Fibroblast of skin of left biceps (primary cell): ENCODE data around the gene PPP1R9A.
"Not testable (repeated sequence)": the region's sequence is repeated elsewhere in the genome, so short reads cannot be mapped to it uniquely, and the experiment has no call there.

Experiments
- DNase-seq, 2 experiments: peaks; one replicate each; pipeline ENCODE4 v3.0.0-alpha.2; 2013; ENCODE audit warnings: low read depth in 2 of 2

Gene PPP1R9A

GRCh38 chr7:94975336-94975735, 67.9 kb downstream of the PPP1R9A start:
- peak; percentile 49 to 54 for DNase-seq

GRCh38 chr7:94980418-94981142, 73.2 kb downstream of the PPP1R9A start:
- DNase-seq: no peak

GRCh38 chr7:94995921-94996320, 88.5 kb downstream of the PPP1R9A start:
- no peak for DNase-seq

- DNase-seq: no peak
Measured at GRCh38 chr7:94996369-94996768, 89.0 kb downstream of the PPP1R9A start.

GRCh38 chr7:94997547-94997946, 90.2 kb downstream of the PPP1R9A start:
- DNase-seq: no peak

- no peak for DNase-seq
Measured at GRCh38 chr7:94998266-94999068, 91.1 kb downstream of the PPP1R9A start.

- DNase-seq: no peak
Measured at GRCh38 chr7:94999069-94999351, 91.6 kb downstream of the PPP1R9A start.

- not testable (repeated sequence) for DNase-seq
Measured at GRCh38 chr7:94999601-95000000, 92.2 kb downstream of the PPP1R9A start.

GRCh38 chr7:95001258-95001657, 93.9 kb downstream of the PPP1R9A start:
- no peak for DNase-seq

GRCh38 chr7:95001815-95002561, 94.6 kb downstream of the PPP1R9A start:
- DNase-seq: no peak

GRCh38 chr7:95002775-95003174, 95.4 kb downstream of the PPP1R9A start:
- DNase-seq: no peak

- no peak for DNase-seq
Measured at GRCh38 chr7:95004618-95005247, 97.3 kb downstream of the PPP1R9A start.

GRCh38 chr7:95006010-95006409, 98.6 kb downstream of the PPP1R9A start:
- no peak for DNase-seq

- not testable (repeated sequence) for DNase-seq
Measured at GRCh38 chr7:95008773-95009172, 101.4 kb downstream of the PPP1R9A start.

- DNase-seq: peak; percentile 58 to 59
Measured at GRCh38 chr7:95011146-95011928, 103.9 kb downstream of the PPP1R9A start.

- peak in 1 of 2 experiments; percentile 0 for DNase-seq
Measured at GRCh38 chr7:95011995-95012394, 104.6 kb downstream of the PPP1R9A start.

GRCh38 chr7:95018021-95018420, 110.6 kb downstream of the PPP1R9A start:
- no peak for DNase-seq

- no peak for DNase-seq
Measured at GRCh38 chr7:95026018-95026417, 118.6 kb downstream of the PPP1R9A start.

GRCh38 chr7:95026421-95027072, 119.2 kb downstream of the PPP1R9A start:
- DNase-seq: no peak

- no peak for DNase-seq
Measured at GRCh38 chr7:95027234-95027872, 120.0 kb downstream of the PPP1R9A start.
